ENCODE measurements around the gene VSNL1.

The VSNL1 gene

DNA sequence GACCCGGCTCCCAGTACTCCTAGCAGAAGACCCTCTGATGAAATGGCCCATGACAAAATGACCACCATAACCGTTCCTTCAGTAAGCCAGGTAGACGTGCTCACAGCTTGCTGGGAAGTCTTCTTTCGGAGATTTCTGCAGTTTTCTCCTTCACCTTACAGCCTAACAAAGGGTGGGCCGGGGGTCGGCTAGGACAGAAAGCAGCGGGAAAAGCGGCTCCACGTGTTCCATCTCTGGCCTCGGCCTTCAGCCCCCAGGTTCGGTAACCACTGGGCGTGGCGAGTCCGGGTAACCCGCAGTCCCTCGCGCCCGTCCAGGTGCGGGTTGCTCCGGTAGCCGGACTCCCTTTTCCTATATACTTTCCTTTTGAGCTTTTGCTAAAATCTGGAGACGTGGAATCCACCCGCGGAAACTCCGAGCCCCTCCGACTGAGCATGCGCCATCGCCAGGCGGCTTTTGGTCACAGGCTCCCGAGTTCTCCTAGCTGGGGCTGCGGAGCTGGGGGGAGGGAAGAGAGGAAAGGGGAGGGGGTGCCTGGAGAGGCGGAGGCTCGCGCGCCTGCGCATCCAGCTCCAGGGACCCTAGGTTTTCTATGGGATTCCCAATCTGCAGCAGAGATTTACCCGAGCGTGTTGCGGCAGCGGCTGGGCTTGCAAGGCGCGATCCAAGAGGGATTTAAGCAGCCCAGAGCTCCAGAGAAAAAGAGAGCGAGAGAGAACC is at the start of gene VSNL1:
Gene VSNL1, plus strand, starts transcription at position 604 of the 720 bp plus-strand sequence. CDS start 51,379 bp downstream, outside the sequence.
- in situ Hi-C loops (cut with MboI; ENCODE audit: low pct_unique_long_range_greater_than_20kb, low sequenced_read_pairs) = no loop called here
- no peak for DNase-seq

- DNase-seq = no peak
- in situ Hi-C loops (cut with MboI; ENCODE audit: low pct_unique_long_range_greater_than_20kb, low sequenced_read_pairs) = no loop called here
Measured at GRCh38 chr2:17495590-17495989, 44.9 kb upstream of the VSNL1 start.

GRCh38 chr2:17497718-17498117 is 42.8 kb upstream of the VSNL1 start:
- no peak for DNase-seq
- in situ Hi-C loops (cut with MboI; ENCODE audit: low pct_unique_long_range_greater_than_20kb, low sequenced_read_pairs) = no loop called here

DNA sequence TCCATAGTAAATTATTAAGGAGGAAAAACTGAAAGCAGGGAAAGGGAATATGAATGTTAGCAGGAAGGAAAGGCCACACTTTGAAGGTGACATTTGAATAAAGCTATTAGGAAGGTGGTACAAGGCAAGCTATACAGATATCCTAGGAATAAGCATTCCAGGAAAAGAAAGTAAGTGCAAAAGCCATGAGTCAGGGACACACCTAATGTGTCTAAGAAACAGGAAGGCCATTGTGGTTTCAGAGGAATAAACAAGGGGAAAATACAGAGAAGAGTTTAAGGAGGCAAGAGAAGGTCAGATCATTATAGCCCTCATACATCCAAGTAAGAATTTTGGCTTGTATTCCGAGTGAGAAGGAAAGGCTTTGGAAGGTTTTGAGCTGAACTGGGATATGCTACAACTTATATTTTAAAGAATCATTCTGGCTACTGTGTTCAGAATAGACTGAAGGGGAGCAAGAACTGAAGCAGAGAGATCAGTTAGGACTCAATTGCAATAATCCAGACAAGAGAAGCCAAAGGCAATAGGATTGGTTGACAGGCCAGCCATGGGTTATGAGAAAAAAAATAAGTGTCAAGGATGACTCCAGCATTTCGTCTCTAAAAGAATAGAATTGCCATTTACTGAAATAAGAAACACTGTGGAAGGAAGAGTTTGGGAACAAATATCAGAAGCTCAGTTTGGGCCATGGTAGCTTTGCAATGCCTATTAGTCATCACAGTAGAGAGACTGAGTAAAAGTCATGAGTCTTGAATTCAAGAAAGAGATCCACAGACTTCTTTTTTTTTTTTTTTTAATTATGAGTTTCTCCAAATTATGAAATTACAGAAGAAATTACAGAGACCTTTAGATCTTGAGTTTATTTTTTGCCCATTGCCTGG is 33.5 kb upstream of the VSNL1 start:
- in situ Hi-C loops (cut with MboI; ENCODE audit: low pct_unique_long_range_greater_than_20kb, low sequenced_read_pairs) = no loop called here
- DNase-seq = no peak

DNA sequence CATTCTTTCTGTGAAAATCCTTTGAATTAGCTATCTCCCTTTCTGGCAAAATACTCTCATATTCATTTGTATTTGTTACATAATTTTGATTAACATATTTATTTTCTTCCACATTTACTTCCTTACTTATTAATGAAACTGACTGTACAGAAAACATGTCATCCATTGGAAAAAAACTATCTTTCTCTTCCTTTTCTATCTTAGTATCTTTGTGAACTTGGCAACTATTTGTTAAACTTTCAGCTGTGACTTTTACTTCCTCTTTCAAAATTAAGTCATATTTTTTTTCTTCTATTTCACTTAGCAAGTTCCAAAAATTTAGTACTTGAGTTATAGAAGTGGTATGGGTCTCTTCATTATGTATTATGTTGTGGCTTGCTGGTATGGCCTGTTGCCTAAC is 24.8 kb upstream of the VSNL1 start:
- in situ Hi-C loops (cut with MboI; ENCODE audit: low pct_unique_long_range_greater_than_20kb, low sequenced_read_pairs) = no loop called here
- DNase-seq = no peak

GRCh38 chr2:17517481-17518211 is 22.9 kb upstream of the VSNL1 start:
- DNase-seq = no peak
- in situ Hi-C loops (cut with MboI; ENCODE audit: low pct_unique_long_range_greater_than_20kb, low sequenced_read_pairs) = no loop called here

GRCh38 chr2:17518212-17519154 is 22.0 kb upstream of the VSNL1 start, which contains the start of gene RAD51AP2:
TSS of gene RAD51AP2 (minus strand) at chr2:17518440. CDS start at chr2:17518415, 25 bp downstream.
- in situ Hi-C loops (cut with MboI; ENCODE audit: low pct_unique_long_range_greater_than_20kb, low sequenced_read_pairs) = no loop called here
- no peak for DNase-seq

- no peak for DNase-seq
- in situ Hi-C loops (cut with MboI; ENCODE audit: low pct_unique_long_range_greater_than_20kb, low sequenced_read_pairs) = no loop called here
Measured at GRCh38 chr2:17519486-17519885, 21.0 kb upstream of the VSNL1 start.

DNA sequence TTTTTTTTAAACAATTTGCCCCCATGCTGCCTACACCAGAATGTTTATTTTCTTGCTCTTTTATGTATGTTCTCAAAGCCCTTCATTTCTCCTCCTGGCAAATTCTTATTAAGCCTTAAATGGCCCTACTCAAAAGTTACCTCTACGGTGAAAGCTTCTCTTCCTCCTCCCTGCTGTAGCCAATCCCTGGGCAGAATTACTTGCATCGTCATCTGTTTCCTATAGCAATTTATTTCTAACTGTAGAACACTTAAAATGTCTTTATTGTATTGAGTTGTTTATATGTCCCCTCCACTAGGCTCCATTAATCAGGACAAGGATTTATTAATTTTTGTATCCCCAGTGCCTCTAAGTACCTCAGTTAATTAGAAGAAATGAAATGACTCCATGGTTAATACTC is 19.7 kb upstream of the VSNL1 start:
- in situ Hi-C loops (cut with MboI; ENCODE audit: low pct_unique_long_range_greater_than_20kb, low sequenced_read_pairs) = no loop called here
- DNase-seq = no peak

GRCh38 chr2:17521621-17522020 is 18.9 kb upstream of the VSNL1 start:
- no peak for DNase-seq
- in situ Hi-C loops (cut with MboI; ENCODE audit: low pct_unique_long_range_greater_than_20kb, low sequenced_read_pairs) = no loop called here

GRCh38 chr2:17522303-17522702 is 18.2 kb upstream of the VSNL1 start:
- DNase-seq = no peak
- in situ Hi-C loops (cut with MboI; ENCODE audit: low pct_unique_long_range_greater_than_20kb, low sequenced_read_pairs) = no loop called here

DNA sequence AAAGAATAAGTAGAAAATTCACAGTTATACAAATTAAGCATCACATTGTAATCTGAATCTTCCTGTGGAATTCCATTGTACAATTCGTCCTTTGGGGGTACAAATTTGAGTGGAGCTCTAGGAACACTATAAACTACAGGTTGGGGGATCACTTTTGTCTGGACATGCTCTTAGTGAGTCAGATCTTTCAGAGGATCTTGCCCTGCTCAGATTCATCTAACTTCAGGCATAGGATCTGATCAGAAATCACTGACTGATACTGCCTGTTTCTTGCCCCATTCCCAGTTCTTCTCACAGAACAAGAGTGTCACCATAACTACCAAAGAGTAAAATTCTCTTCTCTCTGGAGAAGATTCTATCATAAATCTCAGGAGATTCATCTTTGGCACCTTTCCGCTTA is 10.7 kb upstream of the VSNL1 start:
- in situ Hi-C loops (cut with MboI; ENCODE audit: low pct_unique_long_range_greater_than_20kb, low sequenced_read_pairs) = no loop called here
- no peak for DNase-seq

- in situ Hi-C loops (cut with MboI; ENCODE audit: low pct_unique_long_range_greater_than_20kb, low sequenced_read_pairs) = no loop called here
- no peak for DNase-seq
Measured at GRCh38 chr2:17533546-17533945, 7.0 kb upstream of the VSNL1 start.

- in situ Hi-C loops (cut with MboI; ENCODE audit: low pct_unique_long_range_greater_than_20kb, low sequenced_read_pairs) = no loop called here
- DNase-seq = no peak
Measured at GRCh38 chr2:17536416-17536815, 4.1 kb upstream of the VSNL1 start.

DNA sequence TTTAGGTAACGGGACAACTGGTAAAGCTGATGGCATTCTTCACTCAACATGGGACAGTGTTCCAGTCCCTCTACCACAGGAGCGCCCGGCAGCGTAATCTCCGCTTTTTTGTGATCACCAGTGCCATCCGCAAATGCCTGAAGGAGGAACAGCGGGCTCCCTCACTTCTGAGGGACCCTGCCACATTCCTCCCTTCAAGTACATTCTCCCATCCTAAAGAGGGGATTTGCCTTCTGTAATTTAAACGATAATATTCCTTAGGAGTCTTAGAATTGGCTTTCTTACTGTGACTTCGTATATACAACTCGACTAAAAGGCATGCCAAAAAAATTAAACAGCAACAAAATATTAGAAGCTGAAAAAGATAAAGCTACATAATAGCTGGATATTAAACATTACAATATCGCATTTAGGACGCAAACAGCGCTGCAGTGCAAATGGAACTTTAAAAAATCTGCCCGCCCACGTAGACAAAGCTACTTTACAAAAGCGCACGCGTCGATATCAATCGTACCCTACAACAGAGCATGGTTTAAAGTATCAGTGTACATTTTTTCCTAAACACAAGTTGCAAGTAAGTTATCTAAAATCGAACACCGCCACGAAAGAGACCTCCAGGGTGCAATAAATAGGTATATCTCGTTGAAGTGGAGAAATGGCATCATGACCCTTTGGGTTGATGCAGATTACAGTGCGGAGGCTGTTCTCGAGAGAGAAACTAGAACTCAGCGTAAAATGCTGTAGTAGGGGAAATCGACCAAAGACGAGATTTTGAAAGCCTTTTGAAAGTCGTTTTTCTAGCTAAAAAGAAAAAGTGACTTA is 2.3 kb upstream of the VSNL1 start:
- in situ Hi-C loops (cut with MboI; ENCODE audit: low pct_unique_long_range_greater_than_20kb, low sequenced_read_pairs) = no loop called here
- DNase-seq = peak; percentile 3

DNA sequence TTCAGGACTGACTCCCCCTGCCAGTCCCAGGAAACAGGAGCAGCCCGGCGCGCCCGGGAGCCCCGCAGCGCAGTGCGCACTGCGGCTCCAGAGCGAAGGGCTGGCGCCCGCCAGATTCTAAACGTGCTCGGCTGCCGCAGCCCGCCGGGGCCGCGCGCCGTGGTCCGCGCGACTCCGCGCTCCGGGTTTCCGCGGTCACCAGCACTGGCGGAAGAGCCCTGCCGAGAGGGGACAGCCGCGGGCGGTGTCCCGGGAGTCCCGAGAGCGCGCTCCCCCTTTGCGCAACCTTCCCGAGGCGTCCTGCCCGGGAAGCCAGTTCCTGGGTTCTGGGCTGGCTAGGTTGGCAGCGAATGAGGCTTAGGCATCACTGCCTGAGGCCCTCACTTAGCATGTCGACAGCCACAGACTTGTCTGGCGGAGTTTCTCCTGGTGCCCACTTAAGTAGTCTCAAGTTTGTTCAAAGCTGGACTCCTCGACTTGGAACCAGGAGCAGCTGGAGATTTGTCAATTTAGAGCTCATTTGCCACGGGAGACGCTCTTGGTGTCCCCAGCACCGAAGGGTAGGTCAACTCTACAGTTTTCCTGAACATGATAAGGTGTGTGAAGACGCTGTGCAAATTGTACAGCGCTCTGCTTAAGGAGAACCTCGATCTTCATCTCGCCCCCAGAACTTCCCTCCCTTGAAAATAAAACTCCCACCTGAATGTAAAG is 1.5 kb upstream of the VSNL1 start:
- peak; percentile 12 for DNase-seq
- in situ Hi-C loops (cut with MboI; ENCODE audit: low pct_unique_long_range_greater_than_20kb, low sequenced_read_pairs) = no loop called here

DNA sequence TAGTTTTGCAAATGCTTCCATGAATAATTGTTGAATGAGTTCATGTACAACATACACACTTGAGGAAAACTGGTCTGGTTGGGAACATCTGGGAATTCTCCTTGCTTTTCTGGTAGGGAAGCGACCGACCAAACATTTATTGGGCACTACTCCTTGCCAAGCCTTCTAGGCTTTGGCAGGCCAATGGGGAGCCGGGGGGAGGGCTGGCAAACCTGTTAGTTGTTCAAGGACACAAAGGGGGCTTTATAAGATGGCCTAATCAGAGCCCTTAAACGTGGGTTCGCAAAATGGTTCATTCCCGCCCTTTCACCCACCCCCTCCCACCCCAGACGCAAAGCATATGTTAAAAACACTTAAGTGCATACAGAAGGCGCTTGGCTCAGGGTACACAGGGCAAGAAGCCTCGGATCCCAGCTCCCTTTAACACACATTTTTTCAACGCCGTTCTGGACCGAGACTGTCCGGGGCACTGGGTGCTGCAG is 844 bp upstream of the VSNL1 start:
- no peak for DNase-seq
- in situ Hi-C loops (cut with MboI; ENCODE audit: low pct_unique_long_range_greater_than_20kb, low sequenced_read_pairs) = no loop called here

Data from KBM-7 (cell line).